Lower leg skin (tissue), 3 donors: ENCODE data around the gene RAPGEF5.

Source experiments
- POLR2A ChIP-seq, 2 donors: fragments of 450-650 bp; IDR thresholded peaks; one replicate each; pipeline ENCODE4 v1.6.1; 2016 to 2017; ENCODE audit warnings: antibody characterized with exemption in 2 of 2, mild to moderate bottlenecking in 1 of 2, moderate library complexity in 1 of 2
- TF ChIP-seq, protein P1 (sequence below), 3 donors: fragments of 450-650 bp; IDR thresholded peaks; one replicate each; pipeline ENCODE4 v1.5.1; 2016; ENCODE audit warnings: antibody characterized with exemption in 3 of 3, mild to moderate bottlenecking in 3 of 3, moderate library complexity in 2 of 3

DNA sequence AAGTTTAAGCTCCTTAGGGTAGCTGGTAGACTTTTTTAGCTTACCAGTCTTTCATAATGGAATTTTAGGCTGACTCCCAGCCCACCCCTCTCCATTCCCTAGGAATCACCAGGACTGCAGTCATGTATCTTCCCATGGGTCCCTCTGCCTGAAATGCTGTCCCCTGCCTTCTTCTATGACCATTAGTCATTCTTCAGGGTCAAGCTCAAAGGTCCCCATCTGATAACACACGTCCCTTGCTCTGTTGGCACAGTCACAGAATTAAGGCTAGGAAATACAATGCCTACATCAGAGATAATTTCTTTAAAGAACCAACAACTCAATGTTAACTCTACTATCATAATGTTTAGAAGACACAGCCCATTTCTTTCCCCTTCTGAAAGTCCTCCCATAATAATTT lies 140.6 kb downstream of the RAPGEF5 start:
- TF ChIP-seq, protein P1, sequence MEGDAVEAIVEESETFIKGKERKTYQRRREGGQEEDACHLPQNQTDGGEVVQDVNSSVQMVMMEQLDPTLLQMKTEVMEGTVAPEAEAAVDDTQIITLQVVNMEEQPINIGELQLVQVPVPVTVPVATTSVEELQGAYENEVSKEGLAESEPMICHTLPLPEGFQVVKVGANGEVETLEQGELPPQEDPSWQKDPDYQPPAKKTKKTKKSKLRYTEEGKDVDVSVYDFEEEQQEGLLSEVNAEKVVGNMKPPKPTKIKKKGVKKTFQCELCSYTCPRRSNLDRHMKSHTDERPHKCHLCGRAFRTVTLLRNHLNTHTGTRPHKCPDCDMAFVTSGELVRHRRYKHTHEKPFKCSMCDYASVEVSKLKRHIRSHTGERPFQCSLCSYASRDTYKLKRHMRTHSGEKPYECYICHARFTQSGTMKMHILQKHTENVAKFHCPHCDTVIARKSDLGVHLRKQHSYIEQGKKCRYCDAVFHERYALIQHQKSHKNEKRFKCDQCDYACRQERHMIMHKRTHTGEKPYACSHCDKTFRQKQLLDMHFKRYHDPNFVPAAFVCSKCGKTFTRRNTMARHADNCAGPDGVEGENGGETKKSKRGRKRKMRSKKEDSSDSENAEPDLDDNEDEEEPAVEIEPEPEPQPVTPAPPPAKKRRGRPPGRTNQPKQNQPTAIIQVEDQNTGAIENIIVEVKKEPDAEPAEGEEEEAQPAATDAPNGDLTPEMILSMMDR (IDR thresholded peaks at IDR 0.05) = no peak
- TF ChIP-seq POLR2A (IDR thresholded peaks at IDR 0.05) = no peak
